ENCODE measurements around the gene INF2. TPM values are rescaled to one million over a fixed set of nuclear protein-coding genes. Genes with fewer than 3 reads are reported as not detected.

The INF2 gene
- total RNA-seq, 1 experiment from 2014 or later = 58.3 TPM

DNA sequence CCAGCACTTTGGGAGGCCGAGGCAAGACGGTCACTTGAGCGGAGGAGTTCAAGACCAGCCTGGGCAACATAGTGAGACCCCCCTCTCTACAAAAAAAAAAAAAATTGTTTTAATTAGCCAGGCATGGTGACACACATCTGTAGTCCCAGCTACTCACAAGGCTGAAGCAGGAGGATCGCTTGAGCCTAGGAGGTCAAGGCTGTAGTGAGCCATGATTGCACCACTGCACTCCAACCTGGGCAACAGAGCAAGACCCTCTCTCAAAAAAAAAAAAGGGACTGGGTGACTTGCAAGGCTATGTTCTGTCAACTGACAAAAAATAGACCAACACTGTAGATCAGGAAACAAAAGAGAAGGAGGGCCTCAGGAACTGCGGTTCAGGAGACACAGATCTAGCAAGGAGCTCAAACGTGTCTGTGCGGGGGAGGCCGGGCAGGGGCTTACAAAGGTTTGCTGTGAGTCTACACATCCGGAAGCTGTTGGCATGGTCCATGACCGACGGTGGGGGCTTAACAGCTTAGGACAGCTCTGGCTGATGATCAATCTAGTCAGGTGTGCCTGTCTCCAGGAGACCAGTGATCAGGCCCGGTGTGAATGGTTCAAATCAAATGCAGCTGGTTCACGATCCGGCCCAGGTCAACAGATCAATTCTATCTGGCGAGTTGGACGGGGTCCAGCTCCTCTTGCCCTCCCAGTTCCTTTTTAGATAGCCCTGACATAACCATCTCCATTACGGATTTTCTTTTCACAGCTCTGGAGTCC is 31.7 kb upstream of the INF2 start:
- no peaks in the 10 kb centered on the region for H3K79me2 ChIP-seq (ENCODE audit: insufficient read depth, low read length)
- H2BK120ac ChIP-seq (ENCODE audit: low read depth, low read length, poor library complexity, severe bottlenecking) = no peak overlapping the region
- H2BK5ac ChIP-seq (ENCODE audit: insufficient read length, low read length) = no peak overlapping the region
- no peaks in the 10 kb centered on the region for H4K20me1 ChIP-seq (ENCODE audit: control insufficient read depth, insufficient read depth, insufficient read length)
- H2BK20ac ChIP-seq (ENCODE audit: low read depth, low read length, poor library complexity, severe bottlenecking) = no peak overlapping the region
- Mint-ChIP-seq H3K9me3 (peaks cover 21 to 26% of the 10 kb centered on the region in 2 experiments), H3K36me3 (ENCODE audit: insufficient read depth in 1 of 3, low read depth in 3 of 3) (peaks cover 10 to 18% (median 10%) of the 10 kb centered on the region in 3 experiments), H3K4me1 (peaks cover 9 to 19% of the 10 kb centered on the region in 2 experiments), H3K27me3 (ENCODE audit: low read depth) (peaks cover 50% of the 10 kb centered on the region), H3K4me3 (no peak overlapping the region), H3K27ac (no peak overlapping the region)
- no peaks in the 10 kb centered on the region for H3K79me1 ChIP-seq (ENCODE audit: insufficient read depth, low read depth, low read length, poor library complexity, severe bottlenecking)
- no peak overlapping the region for H4K8ac ChIP-seq (replicated peaks; ENCODE audit: insufficient read length, low read depth, low read length)
- H3K27me3 ChIP-seq (ENCODE audit: insufficient read depth, low read length) = peaks cover 2% of the 10 kb centered on the region; the same call in 1 of the 2 replicates
- no peak overlapping the region for H3K18ac ChIP-seq (ENCODE audit: insufficient read length, low read depth, low read length)
- H3K4ac ChIP-seq (ENCODE audit: low read depth, low read length) = no peak overlapping the region
- no peak overlapping the region for H2BK15ac ChIP-seq (ENCODE audit: low read depth, low read length)
- H3K9ac ChIP-seq (ENCODE audit: extremely low read depth, insufficient read length, low read length) = no peak overlapping the region
- TF ChIP-seq CTCF (conservative IDR thresholded peaks at IDR 0.05) = no peak
- H3K4me1 ChIP-seq (ENCODE audit: insufficient read depth, low read length) = no peaks in the 10 kb centered on the region
- no peak overlapping the region for H3K23ac ChIP-seq (ENCODE audit: insufficient read length, low read depth, low read length)
- H4K91ac ChIP-seq (ENCODE audit: insufficient read length, low read depth, low read length) = no peak overlapping the region
- no peak overlapping the region for H3T11ph ChIP-seq (ENCODE audit: low read length)
- no peak overlapping the region for H2AK5ac ChIP-seq (ENCODE audit: insufficient read length, low read length)
- no peak overlapping the region for H3K4me2 ChIP-seq (ENCODE audit: insufficient read depth, insufficient read length, low read length)
- DNase-seq = no peak
- no peaks in the 10 kb centered on the region for H3K23me2 ChIP-seq (ENCODE audit: insufficient read length, low read depth, low read length, poor library complexity, severe bottlenecking)
- H3K27ac ChIP-seq (ENCODE audit: insufficient read length, low read depth, low read length) = no peak overlapping the region
- H3K14ac ChIP-seq (ENCODE audit: insufficient read depth, low read length) = no peak overlapping the region
- WGBS (ENCODE audit: extremely low coverage, insufficient read length, low lambda C conversion rate) = no CpG with 5 or more reads among the region's 17 CpGs
- H3K56ac ChIP-seq (ENCODE audit: insufficient read length, low read depth, low read length) = no peak overlapping the region
- H2BK12ac ChIP-seq (ENCODE audit: insufficient read length, low read depth, low read length) = no peak overlapping the region
- H4K5ac ChIP-seq (ENCODE audit: insufficient read length, low read depth, low read length) = no peak overlapping the region
- H2AFZ ChIP-seq (ENCODE audit: low read length) = no peak overlapping the region
- H3K9me3 ChIP-seq (ENCODE audit: control insufficient read depth, low read depth, low read length) = peaks cover 4% of the 10 kb centered on the region

All from H9 (cell line).